Activated effector memory CD4-positive, alpha-beta T cell treated with Interleukin-2 at 50 U/mL for 16 hours (primary cell): ENCODE data around the gene DYDC2.
"Not testable (repeated sequence)": the region's sequence is repeated elsewhere in the genome, so short reads cannot be mapped to it uniquely, and the experiment has no call there.

Experiments used
- DNase-seq: peaks from one replicate; pipeline ENCODE4 v3.0.0-alpha.2; 2020

Gene DYDC2, protein sequence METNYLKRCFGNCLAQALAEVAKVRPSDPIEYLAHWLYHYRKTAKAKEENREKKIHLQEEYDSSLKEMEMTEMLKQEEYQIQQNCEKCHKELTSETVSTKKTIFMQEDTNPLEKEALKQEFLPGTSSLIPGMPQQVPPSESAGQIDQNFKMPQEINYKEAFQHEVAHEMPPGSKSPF

GRCh38 chr10:80356563-80356988 is at the start of gene DYDC2, which contains the start of gene DYDC1:
Gene DYDC2 (plus strand): TSS chr10:80356781. CDS start chr10:80362444, 5,663 bp downstream.
Gene DYDC1 (minus strand): TSS chr10:80356755. CDS start chr10:80352601, 4,154 bp downstream.
- DNase-seq = no peak

DNA sequence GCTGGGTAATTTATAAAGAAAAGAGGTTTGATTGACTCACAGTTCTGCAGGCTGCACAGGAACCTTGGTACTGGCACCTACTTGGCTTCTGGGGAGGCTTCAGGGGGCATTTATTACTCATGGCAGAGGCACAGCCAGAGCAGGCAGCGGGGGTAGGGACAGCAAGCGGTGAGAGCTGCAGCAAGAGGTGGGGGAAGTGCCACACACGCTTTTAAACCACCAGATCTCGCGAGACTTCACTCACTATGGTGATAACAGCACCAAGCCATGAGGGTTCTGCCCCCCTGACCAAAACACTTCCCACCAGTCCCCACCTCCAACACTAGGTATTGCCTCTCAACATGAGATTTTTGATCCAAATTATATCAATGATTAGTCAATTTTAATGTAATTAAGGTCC is 43.1 kb upstream of the DYDC2 start:
- DNase-seq = no peak

DNA sequence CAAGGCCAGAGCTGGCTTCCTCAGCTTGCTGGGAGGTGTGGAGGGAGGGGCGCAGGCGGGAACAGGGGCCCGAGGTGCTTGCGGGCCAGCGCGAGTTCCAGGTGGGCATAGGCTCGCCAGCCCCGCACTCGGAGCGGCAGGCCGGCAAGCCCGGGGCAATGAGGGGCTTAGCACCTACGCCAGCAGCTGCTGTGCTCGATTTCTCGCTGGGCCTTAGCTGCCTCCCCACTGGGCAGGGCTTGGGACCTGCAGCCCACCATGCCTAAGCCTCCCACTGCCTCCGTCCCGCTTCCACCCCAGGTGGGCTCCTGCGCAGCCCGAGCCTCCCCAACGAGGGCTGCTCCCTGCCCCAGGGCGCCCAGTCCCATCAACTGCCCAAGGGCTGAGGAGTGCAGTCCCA is 41.2 kb upstream of the DYDC2 start:
- no peak for DNase-seq

GRCh38 chr10:80318742-80319141 is 37.8 kb upstream of the DYDC2 start:
- DNase-seq = no peak

GRCh38 chr10:80319318-80319717 is 37.3 kb upstream of the DYDC2 start:
- no peak for DNase-seq

GRCh38 chr10:80319725-80320290 is 36.8 kb upstream of the DYDC2 start:
- DNase-seq = no peak

DNA sequence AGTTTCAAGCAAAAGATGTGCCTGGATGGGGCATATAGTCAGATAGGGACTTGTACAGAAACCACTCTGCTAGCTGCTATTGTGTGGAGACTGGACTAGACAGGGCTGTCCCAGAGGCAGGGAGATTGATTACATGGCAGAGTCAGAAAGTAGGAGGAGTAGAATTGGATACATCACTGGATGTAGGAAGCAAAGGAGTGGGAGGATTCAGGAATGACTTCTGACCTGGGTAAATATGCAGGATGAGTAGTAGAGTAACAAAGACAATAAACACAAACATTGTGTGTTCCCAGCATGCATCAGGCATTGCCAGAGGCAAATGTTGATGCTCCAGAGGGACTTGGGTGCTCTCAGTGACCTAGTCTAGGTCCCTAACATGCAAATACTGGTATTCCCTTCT is 36.2 kb upstream of the DYDC2 start:
- DNase-seq = no peak

- no peak for DNase-seq
Observed at GRCh38 chr10:80321183-80321582, 35.4 kb upstream of the DYDC2 start.

- DNase-seq = no peak
Observed at GRCh38 chr10:80322158-80322557, 34.4 kb upstream of the DYDC2 start.

DNA sequence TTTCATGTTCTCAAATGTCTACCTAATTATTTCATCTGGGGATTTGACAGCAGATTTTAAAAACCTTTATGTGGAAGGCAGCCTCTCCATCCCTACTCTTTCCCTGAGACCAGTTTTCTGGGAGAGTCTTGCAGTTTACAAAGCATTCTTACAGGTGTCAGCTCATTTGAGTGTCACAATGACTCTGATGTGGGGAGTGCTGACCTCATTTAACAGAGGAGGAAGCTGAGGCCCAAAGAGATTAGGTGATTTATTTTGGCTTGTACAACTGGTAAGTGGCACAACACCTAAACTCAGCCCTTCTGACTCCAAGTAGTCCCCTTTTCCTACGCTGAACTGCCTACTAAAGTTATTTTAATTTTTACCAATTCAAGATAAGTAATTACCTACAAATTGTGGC is 33.9 kb upstream of the DYDC2 start:
- DNase-seq = no peak

DNA sequence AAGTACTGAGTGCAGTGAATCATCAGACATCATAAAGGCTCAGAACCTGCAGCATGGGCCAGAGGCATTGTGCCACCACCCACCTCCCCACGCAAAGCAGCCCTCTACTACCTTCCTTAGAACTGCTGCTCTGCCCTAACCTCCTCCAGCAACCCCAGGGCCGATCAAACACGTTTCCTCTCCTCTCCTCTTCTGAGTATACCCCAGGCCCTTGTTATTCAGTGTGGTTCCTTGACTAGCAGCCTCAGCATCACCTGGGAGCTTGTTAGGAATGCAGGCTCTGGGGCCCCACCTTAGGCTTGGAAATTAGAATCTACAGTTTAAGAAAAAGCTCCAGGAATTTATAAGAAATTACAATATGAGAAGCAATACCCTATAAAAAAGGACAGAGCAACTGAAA is 33.3 kb upstream of the DYDC2 start:
- DNase-seq = no peak

DNA sequence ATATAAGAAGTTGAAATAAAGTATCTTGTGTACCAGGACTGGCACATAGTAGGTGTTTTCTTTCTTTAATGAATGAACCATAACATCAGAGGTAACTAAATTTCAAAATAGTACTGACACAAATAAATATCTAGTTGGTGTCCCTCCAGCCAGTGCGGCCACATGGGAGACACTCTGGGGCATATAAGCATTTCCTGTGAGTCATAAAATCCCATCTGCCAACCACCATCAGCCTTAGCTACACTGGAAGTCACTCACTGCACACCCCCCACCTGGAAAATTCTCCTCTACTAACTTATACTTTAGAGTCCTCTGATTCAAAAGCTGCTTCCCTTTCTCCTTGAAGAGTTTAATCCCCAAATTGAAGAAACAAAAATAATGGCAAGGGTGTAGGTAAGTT is 32.5 kb upstream of the DYDC2 start:
- DNase-seq = no peak

DNA sequence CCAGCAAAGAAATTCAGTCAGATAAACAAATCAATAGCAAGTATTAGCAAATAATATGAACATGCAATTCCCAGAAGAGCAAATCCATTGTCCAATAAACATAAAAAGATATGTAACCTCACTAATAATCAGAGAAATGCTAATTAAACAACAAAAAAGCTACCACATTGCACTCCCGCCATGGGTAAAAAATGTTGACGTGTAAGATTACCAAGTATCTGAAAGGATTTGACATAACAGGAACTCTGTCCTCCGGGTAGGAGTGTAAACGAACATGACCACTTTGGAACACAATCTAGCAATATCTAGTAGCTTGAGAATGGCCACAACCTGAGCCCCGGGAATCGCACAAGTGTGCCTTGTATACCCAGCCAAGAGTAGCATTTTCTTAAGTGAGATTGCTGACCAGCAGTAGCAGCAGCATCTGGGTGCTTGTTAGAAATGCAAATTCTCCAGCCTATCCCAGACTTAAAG is 31.7 kb upstream of the DYDC2 start:
- DNase-seq = no peak

DNA sequence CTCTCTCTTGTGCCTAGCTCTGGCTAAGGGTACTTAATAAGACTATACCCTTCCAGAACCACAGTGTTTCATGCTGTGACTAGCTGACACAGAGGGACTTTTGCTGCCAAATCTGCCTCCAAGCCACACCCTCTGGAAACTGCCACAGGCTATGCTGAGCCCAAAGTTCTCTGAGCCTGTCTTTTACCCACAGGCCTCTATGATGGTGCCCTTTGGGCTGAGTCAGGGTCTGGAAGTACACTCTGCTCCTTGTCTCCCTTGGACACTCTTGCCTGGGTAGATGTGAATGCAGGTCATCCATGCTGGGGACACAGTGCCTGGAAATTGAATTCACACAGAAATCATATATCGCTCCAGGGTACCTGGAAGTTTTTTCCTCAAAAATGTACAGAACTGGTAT is 22.6 kb upstream of the DYDC2 start:
- no peak for DNase-seq

DNA sequence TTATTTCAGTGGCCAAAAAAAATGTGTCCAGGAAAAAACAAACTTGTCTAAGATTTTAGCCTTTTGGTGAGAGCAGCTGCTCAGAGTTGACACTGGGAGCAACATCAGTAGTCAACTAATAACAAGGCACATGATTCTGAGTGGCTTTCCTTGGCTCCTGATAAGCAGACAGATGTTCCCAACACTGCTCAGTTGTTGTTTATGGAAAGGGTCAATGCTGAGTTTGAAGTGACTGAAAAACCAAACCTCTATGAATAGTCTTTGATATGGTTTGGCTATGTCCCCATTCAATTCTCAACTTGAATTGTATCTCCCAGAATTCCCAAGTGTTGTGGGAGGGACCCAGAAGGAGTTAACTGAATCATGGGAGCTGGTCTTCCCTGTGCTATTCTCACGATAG is 12.3 kb upstream of the DYDC2 start:
- no peak for DNase-seq

- DNase-seq = no peak
Observed at GRCh38 chr10:80344912-80345311, 11.7 kb upstream of the DYDC2 start.

GRCh38 chr10:80350251-80350650 is 6.3 kb upstream of the DYDC2 start:
- DNase-seq = no peak

- DNase-seq = no peak
Observed at GRCh38 chr10:80351220-80351619, 5.4 kb upstream of the DYDC2 start.

GRCh38 chr10:80356989-80357850 is 639 bp downstream of the DYDC2 start:
- DNase-seq = no peak

- no peak for DNase-seq
Observed at GRCh38 chr10:80357851-80358125, 1.2 kb downstream of the DYDC2 start.

GRCh38 chr10:80358925-80359324 is 2.3 kb downstream of the DYDC2 start:
- DNase-seq = not testable (repeated sequence)

- no peak for DNase-seq
Observed at GRCh38 chr10:80359644-80360043, 3.1 kb downstream of the DYDC2 start.

- DNase-seq = no peak
Observed at GRCh38 chr10:80365510-80365909, 8.9 kb downstream of the DYDC2 start.

GRCh38 chr10:80371467-80371866 is 14.9 kb downstream of the DYDC2 start:
- DNase-seq = no peak
